K562 (cell line): Measurements from ENCODE around the gene AKAP10. TPM values are rescaled to one million over a fixed set of nuclear protein-coding genes. Genes with fewer than 3 reads are reported as not detected.

Experiments
- BDP1 ChIP-seq: IDR thresholded peaks from 3 replicates; pipeline ENCODE4 v1.6.1; 2011; ENCODE audit not compliant: insufficient read length, insufficient read depth
- MTA1 ChIP-seq: fragments of 450-650 bp; IDR thresholded peaks from 2 replicates; pipeline ENCODE4 v1.6.1; 2017; ENCODE audit warnings: borderline replicate concordance
- MYC ChIP-seq, 2 experiments: fragments of 250-450 bp in 1 of 2; sonication (Bioruptor Pico) in 1 of 2; IDR thresholded peaks; 2 replicates each; pipeline versions ENCODE4 v1.5.1 to v1.6.1; 2012 to 2021; ENCODE audit warnings: low read depth in 2 of 2, borderline replicate concordance in 1 of 2, improper control_type of control experiment in 1 of 2, low read length in 1 of 2, mild to moderate bottlenecking in 1 of 2, moderate library complexity in 1 of 2
- PHF21A ChIP-seq: fragments of 450-650 bp; IDR thresholded peaks from 2 replicates; pipeline ENCODE4 v1.6.1; 2017; ENCODE audit warnings: low read depth, borderline replicate concordance
- PKNOX1 ChIP-seq: fragments of 450-650 bp; IDR thresholded peaks from 2 replicates; pipeline ENCODE4 v1.6.1; 2016
- RAD51 ChIP-seq: fragments of 450-650 bp; IDR thresholded peaks from 2 replicates; pipeline ENCODE4 v1.7.1; 2016; ENCODE audit warnings: low read depth, mild to moderate bottlenecking, borderline replicate concordance
- RBM14 ChIP-seq: fragments of 200-400 bp; formaldehyde crosslinking; IDR thresholded peaks from 2 replicates; pipeline ENCODE4 v1.6.1; 2018; ENCODE audit warnings: low read depth, mild to moderate bottlenecking, low read length, moderate library complexity, borderline replicate concordance; ENCODE audit not compliant: insufficient read depth
- SIN3A ChIP-seq, 2 experiments: fragments of 150-350 bp in 1 of 2; IDR thresholded peaks; 2 replicates each; pipeline ENCODE4 v1.6.1; 2011 to 2016; ENCODE audit warnings: borderline replicate concordance in 2 of 2, low read depth in 2 of 2, low read length in 2 of 2, mild to moderate bottlenecking in 2 of 2, moderate library complexity in 2 of 2; ENCODE audit not compliant: control insufficient read depth in 1 of 2
- SRSF9 ChIP-seq: fragments of 200-400 bp; formaldehyde crosslinking; IDR thresholded peaks from 2 replicates; pipeline ENCODE4 v1.6.1; 2017; ENCODE audit warnings: low read depth, low read length, borderline replicate concordance
- STAT5A ChIP-seq: IDR thresholded peaks from 2 replicates; pipeline ENCODE4 v1.6.1; 2012; ENCODE audit warnings: low read length, inconsistent platforms, borderline replicate concordance
- TAL1 ChIP-seq: fragments of 450-650 bp; IDR thresholded peaks from 2 replicates; pipeline ENCODE4 v1.6.1; 2016; ENCODE audit warnings: mild to moderate bottlenecking
- TEAD2 ChIP-seq: fragments of 450-650 bp; IDR thresholded peaks from 2 replicates; pipeline ENCODE4 v1.6.1; 2016; ENCODE audit warnings: missing genetic modification characterization, control low read depth, missing compliant biosample characterization
- TEAD4 ChIP-seq, 2 experiments: sonication (generic) in 1 of 2; formaldehyde crosslinking in 1 of 2; IDR thresholded peaks; 2 replicates each; pipeline versions ENCODE4 v1.6.1 to v1.8.0; 2012 to 2022; ENCODE audit warnings: borderline replicate concordance in 1 of 2, inconsistent platforms in 1 of 2, low read length in 1 of 2, mild to moderate bottlenecking in 1 of 2, missing genetic modification reagents in 1 of 2
- ZFP30 ChIP-seq: fragments of 250-450 bp; sonication (Bioruptor Pico); IDR thresholded peaks from 2 replicates; pipeline ENCODE4 v1.8.0; 2022; ENCODE audit warnings: moderate library complexity, mild to moderate bottlenecking, inconsistent platforms, borderline replicate concordance
- ZNF699 ChIP-seq: fragments of 250-450 bp; sonication (Bioruptor Pico); IDR thresholded peaks from 2 replicates; pipeline ENCODE4 v1.8.0; 2021; ENCODE audit warnings: mild to moderate bottlenecking, moderate library complexity; ENCODE audit not compliant: insufficient replicate concordance
- ZNF75A ChIP-seq: fragments of 450-650 bp; formaldehyde crosslinking; IDR thresholded peaks from 2 replicates; pipeline ENCODE4 v1.4.0; 2020; ENCODE audit warnings: mild to moderate bottlenecking
- polyA plus RNA-seq, 8 experiments: library from polyadenylated mRNA; depleted of rRNA in 4 of 8; stranded (reverse) in 5 of 8; unstranded in 3 of 8; fragments of >200 nt; fragmentation: Nextera tagmentation in 2 of 8; fragmentation: Illumina TruSeq in 1 of 8; extraction: Ambion mirVana in 2 of 8; extraction: Trizol in 1 of 8; gene quantifications; 2 replicates each; pipeline versions ENCODE4 v1.2.1 to v1.2.3, GENCODE V29; 2011 to 2014; ENCODE audit warnings: inconsistent platforms in 1 of 8, missing spikeins in 1 of 8
- total RNA-seq, 7 experiments: library from RNA; depleted of rRNA in 6 of 7; stranded (reverse); fragments of >200 nt in 6 of 7; fragmentation: Illumina TruSeq in 2 of 7; extraction: Trizol in 2 of 7; gene quantifications; 2 replicates each; pipeline versions ENCODE4 v1.2.1 to v1.2.3, GENCODE V29; 2011 to 2021; ENCODE audit warnings: low replicate concordance in 1 of 7
- TF ChIP-seq, protein P1 (sequence below): sonication (generic); formaldehyde crosslinking; IDR thresholded peaks from 2 replicates; pipeline ENCODE4 v1.8.0; 2022; ENCODE audit warnings: mild to moderate bottlenecking, missing genetic modification reagents, borderline replicate concordance

Gene AKAP10
- total and polyA plus RNA-seq, 9 of the 15 experiments (the other 6 are each of a cell fraction or from before 2014, with no cell fraction given), result 4.0 to 20.3 (median 8.2) TPM

DNA sequence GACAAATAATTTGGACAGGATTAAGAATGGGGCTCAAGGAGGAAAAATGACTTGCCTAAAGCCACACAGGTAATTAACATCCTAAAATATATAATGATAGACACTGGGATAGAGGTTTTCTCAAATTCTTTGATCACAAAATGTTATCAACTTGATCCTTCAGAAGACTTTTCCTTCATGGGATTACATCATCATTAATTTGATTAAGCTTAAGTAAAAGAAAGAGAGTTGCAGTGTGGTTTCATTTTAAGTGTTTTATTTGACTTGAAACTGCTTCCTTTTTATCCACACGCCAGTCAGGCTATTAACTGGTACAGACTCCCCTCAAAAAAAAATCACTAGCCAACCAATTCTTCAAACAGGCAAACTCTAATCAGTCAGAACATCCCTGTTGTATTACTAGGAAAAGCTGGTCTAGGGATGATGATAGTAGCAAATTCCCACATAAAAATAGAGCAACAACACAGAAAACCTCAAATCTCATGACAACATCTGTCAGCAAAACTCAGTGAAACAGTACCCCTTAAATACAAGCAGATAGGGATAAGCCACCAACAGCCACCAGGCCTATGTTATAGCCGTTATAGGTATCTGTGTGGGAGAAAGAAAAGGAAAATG lies 32.5 kb downstream of the AKAP10 start (continued):
- TF ChIP-seq ZFP30 (CRISPR knock-in tag) (no peak), TEAD2 (tag) (no peak), STAT5A (peak; percentile 50; the same call in 1 of the 2 replicates), MYC (IDR thresholded peaks at IDR 0.05; ENCODE audit: low read depth, low read length) (no peak), MYC (CRISPR knock-in tag; IDR thresholded peaks at IDR 0.05; ENCODE audit: borderline replicate concordance, low read depth) (no peak), TAL1 (peak; percentile 80), PKNOX1 (no peak), ZNF75A (CRISPR knock-in tag) (no peak), ZNF699 (CRISPR knock-in tag) (no peak), RAD51 (no peak), PHF21A (no peak), SRSF9 (no peak), TEAD4 (IDR thresholded peaks at IDR 0.05; ENCODE audit: low read length) (peak; percentile 73), TEAD4 (CRISPR knock-in tag; IDR thresholded peaks at IDR 0.05; ENCODE audit: borderline replicate concordance) (no peak), MTA1 (no peak), BDP1 (no peak), RBM14 (no peak), SIN3A (IDR thresholded peaks at IDR 0.05; ENCODE audit: borderline replicate concordance in 2 of 2, control insufficient read depth in 1 of 2, low read depth in 2 of 2, low read length in 2 of 2) (no peak)
- TF ChIP-seq, protein P1, sequence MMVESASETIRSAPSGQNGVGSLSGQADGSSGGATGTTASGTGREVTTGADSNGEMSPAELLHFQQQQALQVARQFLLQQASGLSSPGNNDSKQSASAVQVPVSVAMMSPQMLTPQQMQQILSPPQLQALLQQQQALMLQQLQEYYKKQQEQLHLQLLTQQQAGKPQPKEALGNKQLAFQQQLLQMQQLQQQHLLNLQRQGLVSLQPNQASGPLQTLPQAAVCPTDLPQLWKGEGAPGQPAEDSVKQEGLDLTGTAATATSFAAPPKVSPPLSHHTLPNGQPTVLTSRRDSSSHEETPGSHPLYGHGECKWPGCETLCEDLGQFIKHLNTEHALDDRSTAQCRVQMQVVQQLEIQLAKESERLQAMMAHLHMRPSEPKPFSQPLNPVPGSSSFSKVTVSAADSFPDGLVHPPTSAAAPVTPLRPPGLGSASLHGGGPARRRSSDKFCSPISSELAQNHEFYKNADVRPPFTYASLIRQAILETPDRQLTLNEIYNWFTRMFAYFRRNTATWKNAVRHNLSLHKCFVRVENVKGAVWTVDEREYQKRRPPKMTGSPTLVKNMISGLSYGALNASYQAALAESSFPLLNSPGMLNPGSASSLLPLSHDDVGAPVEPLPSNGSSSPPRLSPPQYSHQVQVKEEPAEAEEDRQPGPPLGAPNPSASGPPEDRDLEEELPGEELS (CRISPR knock-in tag), result no peak
